DMS153 treated with DMSO at 0.1 percent for 48 hours (cell line): ENCODE data around the gene CBX1.
A peak's percentile ranks its signal among the peaks of the same experiment; 100 is the strongest.
"Not testable (repeated sequence)": the region's sequence is repeated elsewhere in the genome, so short reads cannot be mapped to it uniquely, and the experiment has no call there.

Source experiments
- DNase-seq: peaks from one replicate; lab custom pipeline; 2025; ENCODE audit not compliant: unreplicated experiment; lab: John Stamatoyannopoulos, UW

Gene CBX1

GRCh38 chr17:48074322-48075081 lies 26.8 kb downstream of the CBX1 start:
- DNase-seq = peak; percentile 53

DNA sequence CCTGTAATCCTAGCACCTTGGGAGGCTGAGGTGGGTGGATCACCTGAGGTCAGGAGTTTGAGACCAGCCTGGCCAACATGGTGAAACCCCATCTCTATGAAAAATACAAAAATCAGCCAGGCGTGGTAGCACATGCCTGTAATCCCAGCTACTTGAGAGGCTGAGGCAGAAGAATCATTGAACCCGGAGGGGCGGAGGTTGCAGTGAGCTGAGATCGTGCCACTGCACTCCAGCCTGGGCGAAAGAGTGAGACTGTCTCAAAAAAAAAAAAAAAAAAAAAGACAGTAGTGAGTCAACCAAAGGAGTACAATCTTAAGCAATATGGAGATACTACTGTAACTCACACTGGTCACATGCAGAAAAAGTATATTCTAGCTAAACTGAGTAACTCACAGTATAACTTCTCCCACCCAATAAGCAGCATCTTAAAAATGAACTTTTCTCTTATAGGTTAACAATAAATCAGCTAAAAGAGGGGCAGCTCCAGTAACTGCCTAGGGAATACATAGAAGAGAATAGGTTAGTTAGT lies 27.6 kb downstream of the CBX1 start:
- DNase-seq = not testable (repeated sequence)

GRCh38 chr17:48072811-48073210 lies 28.5 kb downstream of the CBX1 start:
- not testable (repeated sequence) for DNase-seq

GRCh38 chr17:48071654-48072053 lies 29.6 kb downstream of the CBX1 start:
- no peak for DNase-seq

GRCh38 chr17:48070195-48070594 lies 31.1 kb downstream of the CBX1 start:
- DNase-seq = no peak

DNA sequence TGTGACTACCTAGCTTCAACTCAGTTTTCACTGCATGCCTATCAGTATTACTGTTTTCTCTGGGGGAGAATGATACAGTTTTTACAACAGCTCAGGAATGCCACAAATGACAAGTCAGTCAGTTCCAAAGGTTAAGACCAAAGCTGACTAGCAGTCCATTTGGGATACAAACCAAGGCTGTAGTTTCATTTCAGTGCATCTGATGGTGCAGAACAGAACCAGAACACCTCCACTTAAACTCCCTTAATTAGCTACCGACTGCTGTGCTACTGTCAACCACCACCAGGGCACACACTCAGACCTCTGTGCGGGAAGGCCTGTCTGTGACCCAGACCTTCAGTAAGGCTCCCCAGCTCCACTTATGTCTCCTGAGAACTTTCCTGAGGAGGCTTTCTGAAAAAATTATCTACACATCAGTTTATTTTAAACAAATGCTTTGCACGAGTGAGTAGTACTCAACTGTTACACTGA lies 32.8 kb downstream of the CBX1 start:
- DNase-seq = no peak

- DNase-seq = not testable (repeated sequence)
These were observed 33.5 kb downstream of the CBX1 start for GRCh38 chr17:48067808-48068207.

- DNase-seq = no peak
These were observed 34.0 kb downstream of the CBX1 start for GRCh38 chr17:48067245-48067644.

GRCh38 chr17:48066656-48067055 lies 34.6 kb downstream of the CBX1 start:
- no peak for DNase-seq

DNA sequence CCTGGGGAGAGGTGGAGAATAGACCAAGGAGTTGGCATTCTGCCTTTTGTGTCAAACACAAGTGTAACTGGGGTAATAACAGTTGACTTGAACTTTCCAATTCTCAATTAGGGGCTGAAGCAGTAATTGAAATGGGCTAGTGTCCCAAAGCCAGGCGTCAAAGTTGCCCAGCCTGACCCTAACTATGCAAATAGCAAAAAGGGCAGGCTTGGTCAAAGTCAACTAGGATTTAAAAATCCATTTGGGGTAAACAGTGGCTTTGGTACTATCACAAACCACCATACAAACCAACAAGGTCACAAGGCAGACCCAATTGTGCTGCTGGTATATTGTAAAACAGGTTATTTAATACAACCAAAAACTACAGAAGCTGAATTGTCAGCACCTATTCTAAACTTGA lies 35.1 kb downstream of the CBX1 start:
- DNase-seq = no peak

DNA sequence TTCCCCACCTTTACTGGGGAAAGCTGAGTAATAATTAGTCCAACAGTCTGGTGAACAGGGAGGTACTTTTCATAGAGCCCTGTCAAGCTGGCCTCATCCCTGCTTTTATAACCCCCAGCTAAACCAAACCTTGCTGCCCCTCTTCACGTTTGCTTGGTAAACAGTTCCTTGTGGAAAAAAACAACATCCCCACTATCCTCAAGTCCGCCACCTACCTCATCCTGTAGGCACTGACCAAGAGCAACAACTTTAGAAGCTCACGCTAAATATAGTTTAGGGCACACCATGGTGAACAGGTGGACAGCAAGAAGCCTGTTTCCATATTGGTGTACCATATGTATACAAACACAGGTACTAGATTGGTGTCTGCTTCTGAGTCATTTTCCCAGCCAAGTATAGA lies 36.6 kb downstream of the CBX1 start:
- DNase-seq = no peak

DNA sequence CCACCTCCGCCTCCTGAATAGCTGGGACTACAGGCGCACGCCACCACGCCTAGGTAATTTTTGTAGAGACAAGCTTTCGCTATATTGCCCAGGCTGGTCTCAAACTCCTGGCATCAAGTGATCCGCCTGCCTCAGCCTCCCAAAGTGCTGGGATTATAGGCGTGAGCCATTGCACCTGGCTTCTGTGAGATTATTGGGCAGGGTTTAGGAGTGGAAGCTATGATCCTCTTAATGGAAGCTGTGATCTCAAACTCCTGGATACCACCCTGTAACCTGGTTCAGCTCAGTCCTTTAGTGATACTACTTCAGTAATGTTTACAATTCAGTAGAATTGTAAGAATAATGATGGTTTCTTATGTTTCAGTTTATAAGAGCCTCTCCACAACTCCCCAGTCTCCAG lies 39.0 kb downstream of the CBX1 start:
- DNase-seq = no peak

- DNase-seq = no peak
These were observed 41.0 kb downstream of the CBX1 start for GRCh38 chr17:48060249-48060648.

GRCh38 chr17:48059125-48059668 lies 42.1 kb downstream of the CBX1 start:
- no peak for DNase-seq

DNA sequence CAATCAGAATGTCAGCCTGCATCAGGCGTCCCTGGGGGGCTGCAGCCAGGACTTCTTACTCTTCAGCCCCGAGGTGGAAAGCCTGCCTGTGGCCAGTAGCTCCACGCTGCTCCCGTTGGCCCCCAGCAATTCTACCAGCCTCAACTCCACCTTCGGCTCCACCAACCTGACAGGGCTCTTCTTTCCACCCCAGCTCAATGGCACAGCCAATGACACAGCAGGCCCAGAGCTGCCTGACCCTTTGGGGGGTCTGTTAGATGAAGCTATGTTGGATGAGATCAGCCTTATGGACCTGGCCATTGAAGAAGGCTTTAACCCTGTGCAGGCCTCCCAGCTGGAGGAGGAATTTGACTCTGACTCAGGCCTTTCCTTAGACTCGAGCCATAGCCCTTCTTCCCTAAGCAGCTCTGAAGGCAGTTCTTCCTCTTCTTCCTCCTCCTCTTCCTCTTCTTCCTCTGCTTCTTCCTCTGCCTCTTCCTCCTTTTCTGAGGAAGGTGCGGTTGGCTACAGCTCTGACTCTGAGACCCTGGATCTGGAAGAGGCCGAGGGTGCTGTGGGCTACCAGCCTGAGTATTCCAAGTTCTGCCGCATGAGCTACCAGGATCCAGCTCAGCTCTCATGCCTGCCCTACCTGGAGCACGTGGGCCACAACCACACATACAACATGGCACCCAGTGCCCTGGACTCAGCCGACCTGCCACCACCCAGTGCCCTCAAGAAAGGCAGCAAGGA lies 42.7 kb downstream of the CBX1 start:
- no peak for DNase-seq

DNA sequence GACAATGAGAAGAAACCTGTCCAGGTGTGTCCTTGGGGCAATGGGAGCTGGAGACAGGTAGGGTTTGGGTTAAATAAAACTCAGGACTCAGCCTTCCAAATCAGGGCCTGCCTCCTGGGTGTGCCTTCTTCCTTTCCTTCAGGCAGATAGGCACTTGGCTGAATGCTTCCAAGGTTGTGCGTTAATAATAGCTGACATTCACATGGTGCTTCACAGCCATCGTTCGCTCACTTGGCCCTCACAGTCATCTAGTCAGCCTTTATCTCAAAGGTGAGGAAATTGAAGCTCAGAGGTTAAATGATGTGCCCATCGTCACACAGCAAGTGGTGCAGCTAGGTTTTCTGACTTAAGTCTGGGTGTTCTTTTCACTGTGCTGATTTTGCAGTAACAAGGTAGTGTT lies 43.7 kb downstream of the CBX1 start:
- no peak for DNase-seq

GRCh38 chr17:48056879-48057278 lies 44.4 kb downstream of the CBX1 start:
- DNase-seq = no peak

DNA sequence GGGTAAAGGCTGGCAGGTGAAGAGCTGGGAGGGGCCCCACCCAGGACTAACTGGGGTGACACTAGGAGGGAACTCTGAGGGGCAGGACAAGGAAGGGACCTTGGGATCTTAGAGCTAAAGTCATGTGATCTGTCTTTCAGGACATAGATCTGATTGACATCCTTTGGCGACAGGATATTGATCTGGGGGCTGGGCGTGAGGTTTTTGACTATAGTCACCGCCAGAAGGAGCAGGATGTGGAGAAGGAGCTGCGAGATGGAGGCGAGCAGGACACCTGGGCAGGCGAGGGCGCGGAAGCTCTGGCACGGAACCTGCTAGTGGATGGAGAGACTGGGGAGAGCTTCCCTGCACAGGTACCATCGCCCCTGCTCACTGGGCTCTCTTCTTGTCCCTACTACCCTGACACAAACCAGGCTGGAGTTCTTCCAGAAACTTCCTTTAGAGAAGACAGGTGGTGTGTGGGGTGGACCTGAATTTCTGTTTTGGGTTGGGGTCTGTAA lies 45.0 kb downstream of the CBX1 start:
- no peak for DNase-seq

- no peak for DNase-seq
These were observed 45.6 kb downstream of the CBX1 start for GRCh38 chr17:48055531-48056245.

DNA sequence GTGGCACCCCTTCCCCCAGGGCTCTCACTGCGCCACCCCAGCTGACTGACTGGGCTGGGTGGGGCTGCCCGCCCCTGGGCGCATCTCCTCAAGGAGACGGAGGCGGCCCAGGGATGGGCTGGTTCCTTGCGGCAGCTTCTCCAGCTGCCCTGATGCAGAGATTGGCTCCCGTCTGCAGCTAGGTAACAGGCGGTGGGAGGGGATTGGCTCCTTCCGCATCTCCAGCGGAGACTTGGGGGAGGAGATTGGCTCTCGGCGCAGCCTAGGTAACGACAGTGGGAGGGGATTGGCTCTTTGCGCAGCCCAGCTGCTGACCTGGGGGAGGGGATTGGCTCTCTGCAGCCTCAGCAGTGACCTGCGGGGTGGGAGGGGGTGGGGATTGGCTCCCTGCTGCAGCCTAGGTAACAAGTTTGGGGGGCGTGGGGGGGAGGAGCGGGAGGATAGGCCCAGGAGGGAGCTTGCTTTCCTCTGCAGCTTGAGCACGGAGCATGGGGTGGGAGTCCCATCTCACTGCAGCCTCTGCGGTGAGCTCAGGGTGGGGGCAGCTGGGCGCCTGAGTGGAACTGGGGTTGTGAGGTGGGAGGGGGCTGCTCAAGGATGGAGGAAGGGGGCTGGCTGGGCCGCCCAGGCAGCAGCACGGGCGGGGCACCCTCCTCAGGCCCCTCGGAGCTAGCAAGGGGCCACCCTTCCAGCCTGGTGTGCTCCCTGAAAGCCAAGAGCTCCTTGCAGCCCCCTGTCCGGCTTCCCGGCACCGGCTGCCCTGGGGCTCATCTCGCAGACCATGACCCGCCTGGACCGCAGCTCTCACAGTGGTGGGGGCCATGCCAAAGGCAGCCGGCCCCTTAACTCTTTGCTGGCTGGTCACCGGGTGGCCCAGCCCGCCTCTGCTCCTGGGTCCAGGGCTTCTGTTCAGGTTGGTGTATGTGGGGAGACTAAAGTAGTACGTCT lies 46.8 kb downstream of the CBX1 start:
- no peak for DNase-seq
